ENCODE results near the gene RYR1. TPM values are rescaled to one million over a fixed set of nuclear protein-coding genes. Genes with fewer than 3 reads are reported as not detected.
A peak's percentile ranks its signal among the peaks of the same experiment; 100 is the strongest.
"Not testable (repeated sequence)": the region's sequence is repeated elsewhere in the genome, so short reads cannot be mapped to it uniquely, and the experiment has no call there.

RYR1 gene
- total and polyA plus RNA-seq, 2 of the 13 experiments (the other 11 are each of a cell fraction or from before 2014, with no cell fraction given): 0.03 TPM; not detected in 1

GRCh38 chr19:38551450-38551813, 117.9 kb downstream of the RYR1 start:
- POLR2A ChIA-PET: no interaction called here
- in situ Hi-C loops (cut with HindIII; ENCODE audit: extremely low pct_ligation_motif_present, low pct_unique_long_range_greater_than_20kb): no loop called here
- 23% methylated on average over 6 of the region's 6 CpGs for WGBS (ENCODE audit: low lambda C conversion rate)
- Histone ChIP-seq H3K79me2 (ENCODE audit: insufficient read depth, low read length) (no peaks in the 10 kb centered on the region), H3K27me3 (ENCODE audit: control insufficient read depth in 1 of 2, insufficient read depth in 2 of 2, low read length in 2 of 2) (peaks cover 0 to 7% of the 10 kb centered on the region in 2 experiments; a peak in 1 of 5 replicates), H4K20me1 (ENCODE audit: insufficient read depth, low read length) (no peaks in the 10 kb centered on the region), H3K9me3 (ENCODE audit: low read length) (no peaks in the 10 kb centered on the region), H3K36me3 (replicated peaks in 1 of 2; ENCODE audit: control insufficient read depth in 1 of 2, insufficient read depth in 2 of 2, low read length in 2 of 2) (no peaks in the 10 kb centered on the region), H3K4me2 (ENCODE audit: low read depth, low read length) (no peak overlapping the region), H3K27ac (ENCODE audit: extremely low read length, insufficient read depth, low read length) (no peak overlapping the region), H2AFZ (ENCODE audit: low read length) (peak overlapping the region; percentile 3), H3K4me3 (replicated peaks in 1 of 3; ENCODE audit: insufficient read depth in 1 of 3, low read depth in 2 of 3, low read length in 3 of 3) (no peak overlapping the region), H3K4me1 (ENCODE audit: insufficient read depth, low read length) (no peaks in the 10 kb centered on the region), H3K9ac (ENCODE audit: insufficient read depth, low read depth, low read length) (no peak overlapping the region)
- FAIRE-seq (no peak), ATAC-seq (no peak), DNase-seq (ENCODE audit: low spot score) (no peak)
- intact Hi-C loops (cut with micrococcal nuclease; ENCODE audit: unreplicated experiment): no loop called here
- no TSS peak for BruUV-seq (replicated peaks)
- no peak for TF ChIP-seq ZNF207 (IDR thresholded peaks at IDR 0.05; ENCODE audit: borderline replicate concordance)
- no peak for TF ChIP-seq BATF2 (CRISPR knock-in tag; IDR thresholded peaks at IDR 0.05)
- no peak for TF ChIP-seq ZNF543 (CRISPR knock-in tag; IDR thresholded peaks at IDR 0.05)
- no peak for TF ChIP-seq DNMT1 (CRISPR knock-in tag; IDR thresholded peaks at IDR 0.05)
- TF ChIP-seq XBP1 (CRISPR knock-in tag; IDR thresholded peaks at IDR 0.05): no peak
- TF ChIP-seq REL (CRISPR knock-in tag; conservative IDR thresholded peaks at IDR 0.05): no peak
- no peak for TF ChIP-seq PAX8 (CRISPR knock-in tag; IDR thresholded peaks at IDR 0.05; ENCODE audit: borderline replicate concordance)
- TF ChIP-seq MED8 (CRISPR knock-in tag; IDR thresholded peaks at IDR 0.05; ENCODE audit: insufficient replicate concordance): no peak
- CTCF ChIA-PET (ENCODE audit: low intra/inter-chr PET ratio, low total read pairs): no interaction called here

- ATAC-seq; H2AFZ ChIP-seq (ENCODE audit: low read length); POLR2A ChIA-PET; H3K4me3 ChIP-seq (replicated peaks in 1 of 3; ENCODE audit: insufficient read depth in 1 of 3, low read depth in 2 of 3, low read length in 3 of 3); BruUV-seq (replicated peaks); FAIRE-seq; H3K9ac ChIP-seq (ENCODE audit: insufficient read depth, low read depth, low read length); CTCF ChIA-PET (ENCODE audit: low intra/inter-chr PET ratio, low total read pairs); H3K4me2 ChIP-seq (ENCODE audit: low read depth, low read length); H3K9me3 ChIP-seq (ENCODE audit: low read length); H3K4me1 ChIP-seq (ENCODE audit: insufficient read depth, low read length); DNase-seq (ENCODE audit: low spot score); H3K27ac ChIP-seq (ENCODE audit: extremely low read length, insufficient read depth, low read length); intact Hi-C loops (cut with micrococcal nuclease; ENCODE audit: unreplicated experiment); H3K79me2 ChIP-seq (ENCODE audit: insufficient read depth, low read length); in situ Hi-C loops (cut with HindIII; ENCODE audit: extremely low pct_ligation_motif_present, low pct_unique_long_range_greater_than_20kb); H3K27me3 ChIP-seq (ENCODE audit: control insufficient read depth in 1 of 2, insufficient read depth in 2 of 2, low read length in 2 of 2); H4K20me1 ChIP-seq (ENCODE audit: insufficient read depth, low read length); H3K36me3 ChIP-seq (replicated peaks in 1 of 2; ENCODE audit: control insufficient read depth in 1 of 2, insufficient read depth in 2 of 2, low read length in 2 of 2): not testable (repeated sequence)
- 85% methylated on average over 1 of the region's 1 CpG for WGBS (ENCODE audit: low lambda C conversion rate)
Observed at GRCh38 chr19:38553239-38553638, 119.7 kb downstream of the RYR1 start.
